ENCODE results near the gene PRPH.
"Not testable (repeated sequence)": the region's sequence is repeated elsewhere in the genome, so short reads cannot be mapped to it uniquely, and the experiment has no call there.

Gene PRPH

GRCh38 chr12:49295082-49295936 lies at the start of gene PRPH:
Gene PRPH, plus strand, starts transcription at chr12:49295147. Its CDS starts 54 bp downstream, at chr12:49295201.
- no peak for DNase-seq

- no peak for DNase-seq
These were observed 43.6 kb upstream of the PRPH start for GRCh38 chr12:49251357-49251756.

GRCh38 chr12:49253033-49253623 lies 41.8 kb upstream of the PRPH start:
- DNase-seq = no peak

GRCh38 chr12:49255456-49255855 lies 39.5 kb upstream of the PRPH start:
- not testable (repeated sequence) for DNase-seq

GRCh38 chr12:49255857-49256637 lies 38.9 kb upstream of the PRPH start:
- no peak for DNase-seq

GRCh38 chr12:49257508-49258184 lies 37.3 kb upstream of the PRPH start:
- peak; percentile 13 to 25 for DNase-seq

GRCh38 chr12:49259452-49259851 lies 35.5 kb upstream of the PRPH start:
- no peak for DNase-seq

- DNase-seq = peak; percentile 13 to 36
These were observed 34.8 kb upstream of the PRPH start for GRCh38 chr12:49260166-49260565.

GRCh38 chr12:49260571-49261363 lies 34.2 kb upstream of the PRPH start:
- DNase-seq = no peak

- no peak for DNase-seq
These were observed 33.2 kb upstream of the PRPH start for GRCh38 chr12:49261721-49262120.

GRCh38 chr12:49263400-49263763 lies 31.6 kb upstream of the PRPH start:
- DNase-seq = no peak

- peak in 1 of 2 experiments; percentile 55 for DNase-seq
These were observed 30.5 kb upstream of the PRPH start for GRCh38 chr12:49264466-49264872.

- DNase-seq = peak; percentile 91 to 94
These were observed 29.8 kb upstream of the PRPH start, which contains the start of gene TUBA1C for GRCh38 chr12:49264873-49265792. Gene TUBA1C, plus strand, starts transcription at chr12:49265082. Its CDS starts 100 bp downstream, at chr12:49265182.

- DNase-seq = not testable (repeated sequence)
These were observed 25.8 kb upstream of the PRPH start for GRCh38 chr12:49269191-49269590.

GRCh38 chr12:49272790-49273725 lies 21.9 kb upstream of the PRPH start:
- no peak for DNase-seq

- DNase-seq = no peak
These were observed 21.1 kb upstream of the PRPH start for GRCh38 chr12:49273726-49274395.

- no peak for DNase-seq
These were observed 20.4 kb upstream of the PRPH start for GRCh38 chr12:49274396-49275069.
